Gastrocnemius medialis (tissue), 4 donors: ENCODE results near the gene KTN1. TPM values are rescaled to one million over a fixed set of nuclear protein-coding genes. Genes with fewer than 3 reads are reported as not detected.

Experiments
- ATAC-seq, 2 donors: fragments of 150-250 bp; one replicate each; pipeline ENCODE4 v1.9.1; 2016
- DNase-seq, 2 donors: peaks; one replicate each; pipeline ENCODE4 v3.0.0-alpha.2; 2019
- H3K27ac ChIP-seq, 4 donors: fragments of 200-600 bp; sonication (generic); 1 replicate in 1 of 4; 2 replicates in 3 of 4; pipeline ENCODE4 v1.5.1; 2016 to 2018; ENCODE audit warnings: mild to moderate bottlenecking in 2 of 4, moderate library complexity in 1 of 4
- H3K27me3 ChIP-seq, 3 donors: fragments of 200-600 bp; sonication (generic) in 2 of 3; 1 replicate in 1 of 3; 2 replicates in 2 of 3; pipeline versions ENCODE4 v1.5.1 to v1.6.0; 2016 to 2019; ENCODE audit warnings: mild to moderate bottlenecking in 1 of 3, moderate library complexity in 1 of 3
- H3K36me3 ChIP-seq, 2 donors: fragments of 200-600 bp; sonication (generic) in 1 of 2; one replicate each; pipeline ENCODE4 v1.5.1; 2017 to 2018
- H3K4me1 ChIP-seq, 2 donors: fragments of 200-600 bp; sonication (generic) in 1 of 2; one replicate each; pipeline ENCODE4 v1.5.1; 2016 to 2017; ENCODE audit warnings: mild to moderate bottlenecking in 2 of 2
- H3K4me3 ChIP-seq, 4 donors: fragments of 200-600 bp; sonication (generic) in 3 of 4; 1 replicate in 1 of 4; 2 replicates in 3 of 4; pipeline ENCODE4 v1.5.1; 2016 to 2019; ENCODE audit warnings: mild to moderate bottlenecking in 2 of 4
- H3K9me3 ChIP-seq, 3 donors: fragments of 200-600 bp; sonication (generic) in 2 of 3; 1 replicate in 1 of 3; 2 replicates in 2 of 3; pipeline ENCODE4 v1.5.1; 2016 to 2019
- POLR2A ChIP-seq, 2 donors: fragments of 450-650 bp; IDR thresholded peaks; one replicate each; pipeline ENCODE4 v1.6.1; 2017; ENCODE audit warnings: antibody characterized with exemption in 2 of 2, mild to moderate bottlenecking in 2 of 2, moderate library complexity in 2 of 2
- in situ Hi-C, 4 donors: fragments of 200-750 bp; cut with MboI; loops; one replicate each; pipeline versions ENCODE4 v1.15.0 to v1.8.0; 2017; ENCODE audit warnings: low sequenced_read_pairs in 4 of 4
- intact Hi-C: fragments of 100-400 bp; cut with DNase I; formaldehyde crosslinking; loops from one replicate; pipeline ENCODE4 v1.15.1; 2023; ENCODE audit warnings: low total_unique reads
- total RNA-seq, 4 donors: library from RNA; depleted of rRNA; stranded (reverse); fragments of >200 nt; gene quantifications; one replicate each; pipeline versions ENCODE4 v1.1.0 to v1.2.3, GENCODE V29; 2016
- TF ChIP-seq, protein P1 (sequence below), 5 experiments: fragments of 450-650 bp in 3 of 5; fragments of 200-600 bp in 2 of 5; sonication (generic) in 2 of 5; IDR thresholded peaks in 4 of 5; conservative IDR thresholded peaks in 1 of 5; 1 replicate in 4 of 5; 2 replicates in 1 of 5; pipeline ENCODE4 v1.5.1; 2016 to 2019; ENCODE audit warnings: antibody characterized with exemption in 5 of 5, mild to moderate bottlenecking in 3 of 5, moderate library complexity in 3 of 5

Gene KTN1
- total RNA-seq, 4 donors from 2014 or later, result 256 to 373 (median 327) TPM

DNA sequence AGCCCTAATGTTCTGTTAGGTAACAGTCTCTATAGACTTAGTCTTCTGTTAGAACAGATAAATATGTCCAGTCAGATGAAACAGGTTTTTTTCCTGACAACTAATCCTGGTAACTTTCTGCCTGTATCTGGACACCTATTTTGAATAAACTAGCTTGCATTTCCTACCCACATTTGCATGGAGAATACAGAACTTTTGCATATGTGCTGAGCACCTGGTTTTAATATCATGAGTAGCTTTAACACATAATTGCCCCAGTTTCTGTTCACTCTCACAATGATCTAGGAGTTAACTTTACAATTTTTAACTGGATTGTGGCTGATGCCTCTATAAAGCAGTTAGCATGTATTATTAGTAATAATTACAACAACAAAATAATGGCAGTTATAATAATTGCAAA lies 111.7 kb downstream of the KTN1 start:
- intact Hi-C loops, result no loop called here
- in situ Hi-C loops, result no loop called here

DNA sequence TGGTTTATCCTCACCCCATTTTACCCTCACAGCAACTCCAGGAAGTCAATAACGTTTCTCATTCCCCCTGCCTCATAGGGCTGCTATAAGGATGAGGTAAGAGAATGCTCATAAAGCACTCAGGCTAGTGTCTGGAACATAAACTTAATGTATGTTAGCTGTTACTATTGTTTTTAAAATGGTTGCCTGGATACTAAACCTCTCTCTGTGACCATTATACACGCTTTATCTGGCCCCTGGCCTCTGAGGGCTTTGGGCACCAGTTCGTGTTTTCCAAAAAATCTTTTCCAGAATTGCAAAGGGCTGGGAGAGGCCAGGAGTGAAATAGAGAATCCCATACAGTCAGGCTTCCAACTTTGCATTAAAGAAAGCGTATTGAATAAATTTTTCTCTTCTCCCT lies 113.9 kb downstream of the KTN1 start:
- intact Hi-C loops (no loop called here), in situ Hi-C loops (no loop called here)
- no peak for TF ChIP-seq POLR2A (IDR thresholded peaks at IDR 0.05)
- TF ChIP-seq, protein P1, sequence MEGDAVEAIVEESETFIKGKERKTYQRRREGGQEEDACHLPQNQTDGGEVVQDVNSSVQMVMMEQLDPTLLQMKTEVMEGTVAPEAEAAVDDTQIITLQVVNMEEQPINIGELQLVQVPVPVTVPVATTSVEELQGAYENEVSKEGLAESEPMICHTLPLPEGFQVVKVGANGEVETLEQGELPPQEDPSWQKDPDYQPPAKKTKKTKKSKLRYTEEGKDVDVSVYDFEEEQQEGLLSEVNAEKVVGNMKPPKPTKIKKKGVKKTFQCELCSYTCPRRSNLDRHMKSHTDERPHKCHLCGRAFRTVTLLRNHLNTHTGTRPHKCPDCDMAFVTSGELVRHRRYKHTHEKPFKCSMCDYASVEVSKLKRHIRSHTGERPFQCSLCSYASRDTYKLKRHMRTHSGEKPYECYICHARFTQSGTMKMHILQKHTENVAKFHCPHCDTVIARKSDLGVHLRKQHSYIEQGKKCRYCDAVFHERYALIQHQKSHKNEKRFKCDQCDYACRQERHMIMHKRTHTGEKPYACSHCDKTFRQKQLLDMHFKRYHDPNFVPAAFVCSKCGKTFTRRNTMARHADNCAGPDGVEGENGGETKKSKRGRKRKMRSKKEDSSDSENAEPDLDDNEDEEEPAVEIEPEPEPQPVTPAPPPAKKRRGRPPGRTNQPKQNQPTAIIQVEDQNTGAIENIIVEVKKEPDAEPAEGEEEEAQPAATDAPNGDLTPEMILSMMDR (IDR thresholded peaks at IDR 0.05 in 4 of 5, conservative IDR thresholded peaks at IDR 0.05 in 1 of 5), result no peak
- Histone ChIP-seq H3K4me1 (peaks cover 14 to 15% of the 10 kb centered on the region in 2 donors), H3K27ac (no peak overlapping the region), H3K4me3 (no peak overlapping the region), H3K9me3 (no peaks in the 10 kb centered on the region), H3K27me3 (no peaks in the 10 kb centered on the region), H3K36me3 (no peaks in the 10 kb centered on the region)
- no peak for ATAC-seq
- no peak for DNase-seq

More for the DNA sequence above, 111.7 kb downstream of the KTN1 start:
- H3K27ac ChIP-seq, result no peak overlapping the region
- DNase-seq (no peak), ATAC-seq (no peak)
- H3K4me3 ChIP-seq, result no peak overlapping the region
- TF ChIP-seq, protein P1 (IDR thresholded peaks at IDR 0.05 in 4 of 5, conservative IDR thresholded peaks at IDR 0.05 in 1 of 5), result no peak
- no peak for TF ChIP-seq POLR2A (IDR thresholded peaks at IDR 0.05)
- H3K4me1 ChIP-seq, result peaks cover 14 to 15% of the 10 kb centered on the region in 2 donors
- no peaks in the 10 kb centered on the region for H3K36me3 ChIP-seq
- H3K27me3 ChIP-seq, result no peaks in the 10 kb centered on the region
- H3K9me3 ChIP-seq, result no peaks in the 10 kb centered on the region

- no peak for DNase-seq
- intact Hi-C loops (no loop called here), in situ Hi-C loops (no loop called here)
- TF ChIP-seq, protein P1 (IDR thresholded peaks at IDR 0.05 in 4 of 5, conservative IDR thresholded peaks at IDR 0.05 in 1 of 5), result no peak
- no peak for TF ChIP-seq POLR2A (IDR thresholded peaks at IDR 0.05)
- Histone ChIP-seq H3K27me3 (no peaks in the 10 kb centered on the region), H3K27ac (no peak overlapping the region), H3K9me3 (no peaks in the 10 kb centered on the region), H3K4me3 (no peak overlapping the region), H3K4me1 (no peaks in the 10 kb centered on the region), H3K36me3 (no peaks in the 10 kb centered on the region)
- ATAC-seq, result no peak
These were observed 117.4 kb downstream of the KTN1 start for GRCh38 chr14:55697414-55697861.

DNA sequence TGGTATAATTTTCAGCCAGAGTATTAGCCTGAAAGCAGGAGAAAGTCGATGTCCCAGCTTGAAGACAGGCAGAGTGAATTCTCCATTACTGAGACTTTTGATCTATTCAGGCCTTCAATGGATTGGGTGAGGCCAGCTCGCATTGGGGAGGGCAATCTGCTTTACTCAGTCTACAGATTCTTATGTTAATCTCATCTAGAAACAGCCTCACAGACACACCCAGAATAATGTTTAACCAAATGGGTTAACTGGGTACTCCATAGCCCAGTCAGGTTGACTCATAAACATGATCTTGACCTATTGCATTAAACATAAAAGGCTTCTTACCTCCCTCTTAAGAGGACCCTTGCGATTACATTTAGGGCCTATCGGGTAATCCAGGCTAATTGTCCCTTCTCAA lies 118.0 kb downstream of the KTN1 start:
- TF ChIP-seq POLR2A (IDR thresholded peaks at IDR 0.05), result no peak
- TF ChIP-seq, protein P1 (IDR thresholded peaks at IDR 0.05 in 4 of 5, conservative IDR thresholded peaks at IDR 0.05 in 1 of 5), result no peak
- no peaks in the 10 kb centered on the region for H3K36me3 ChIP-seq
- H3K27me3 ChIP-seq, result no peaks in the 10 kb centered on the region
- no peak for ATAC-seq
- in situ Hi-C loops, result no loop called here
- intact Hi-C loops, result no loop called here
- no peaks in the 10 kb centered on the region for H3K4me1 ChIP-seq
- H3K27ac ChIP-seq, result no peak overlapping the region
- no peak for DNase-seq
- no peak overlapping the region for H3K4me3 ChIP-seq
- H3K9me3 ChIP-seq, result no peaks in the 10 kb centered on the region
